Parathyroid adenoma (tissue), 2 donors: ENCODE data around the gene PCCA.

ENCODE experiments used
- H2AFZ ChIP-seq: fragments of 300-600 bp; sonication (generic); one replicate; pipeline ENCODE4 v1.7.0; 2017; ENCODE audit warnings: antibody characterized with exemption, mild to moderate bottlenecking
- H3K27ac ChIP-seq: fragments of 300-600 bp; sonication (generic); one replicate; pipeline ENCODE4 v1.7.0; 2017
- H3K27me3 ChIP-seq: fragments of 300-600 bp; sonication (generic); one replicate; pipeline ENCODE4 v1.7.0; 2017; ENCODE audit warnings: low read length; ENCODE audit not compliant: control insufficient read depth, insufficient read depth
- H3K36me3 ChIP-seq: fragments of 300-600 bp; sonication (generic); one replicate; pipeline ENCODE4 v1.7.0; 2017; ENCODE audit warnings: low read length; ENCODE audit not compliant: control insufficient read depth, insufficient read depth
- H3K4me1 ChIP-seq: fragments of 300-600 bp; sonication (generic); one replicate; pipeline ENCODE4 v1.7.0; 2017; ENCODE audit warnings: control low read depth
- H3K4me2 ChIP-seq: fragments of 300-600 bp; sonication (generic); one replicate; pipeline ENCODE4 v1.7.0; 2017; ENCODE audit warnings: low read length
- H3K4me3 ChIP-seq: fragments of 300-600 bp; sonication (generic); one replicate; pipeline ENCODE4 v1.7.0; 2017; ENCODE audit warnings: low read depth, low read length
- H3K79me2 ChIP-seq: fragments of 300-600 bp; sonication (generic); one replicate; pipeline ENCODE4 v1.7.0; 2017; ENCODE audit warnings: control low read depth
- H3K9ac ChIP-seq: fragments of 300-600 bp; sonication (generic); one replicate; pipeline ENCODE4 v1.7.0; 2017; ENCODE audit warnings: mild to moderate bottlenecking
- H3K9me3 ChIP-seq: fragments of 300-600 bp; sonication (generic); one replicate; pipeline ENCODE4 v1.7.0; 2017; ENCODE audit warnings: low read length; ENCODE audit not compliant: control insufficient read depth
- TF ChIP-seq, protein P1 (sequence below): fragments of 300-600 bp; sonication (generic); IDR thresholded peaks from one replicate; pipeline ENCODE4 v1.7.0; 2017; ENCODE audit warnings: antibody characterized with exemption, mild to moderate bottlenecking
- donor health status: primary hyperparathyroidism.

Gene PCCA

GRCh38 chr13:100532090-100532766 is 443.3 kb downstream of the PCCA start:
- H3K79me2 ChIP-seq, result no peaks in the 10 kb centered on the region
- TF ChIP-seq, protein P1, sequence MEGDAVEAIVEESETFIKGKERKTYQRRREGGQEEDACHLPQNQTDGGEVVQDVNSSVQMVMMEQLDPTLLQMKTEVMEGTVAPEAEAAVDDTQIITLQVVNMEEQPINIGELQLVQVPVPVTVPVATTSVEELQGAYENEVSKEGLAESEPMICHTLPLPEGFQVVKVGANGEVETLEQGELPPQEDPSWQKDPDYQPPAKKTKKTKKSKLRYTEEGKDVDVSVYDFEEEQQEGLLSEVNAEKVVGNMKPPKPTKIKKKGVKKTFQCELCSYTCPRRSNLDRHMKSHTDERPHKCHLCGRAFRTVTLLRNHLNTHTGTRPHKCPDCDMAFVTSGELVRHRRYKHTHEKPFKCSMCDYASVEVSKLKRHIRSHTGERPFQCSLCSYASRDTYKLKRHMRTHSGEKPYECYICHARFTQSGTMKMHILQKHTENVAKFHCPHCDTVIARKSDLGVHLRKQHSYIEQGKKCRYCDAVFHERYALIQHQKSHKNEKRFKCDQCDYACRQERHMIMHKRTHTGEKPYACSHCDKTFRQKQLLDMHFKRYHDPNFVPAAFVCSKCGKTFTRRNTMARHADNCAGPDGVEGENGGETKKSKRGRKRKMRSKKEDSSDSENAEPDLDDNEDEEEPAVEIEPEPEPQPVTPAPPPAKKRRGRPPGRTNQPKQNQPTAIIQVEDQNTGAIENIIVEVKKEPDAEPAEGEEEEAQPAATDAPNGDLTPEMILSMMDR, result no peak
- H3K9ac ChIP-seq, result no peak overlapping the region
- no peaks in the 10 kb centered on the region for H3K4me1 ChIP-seq
- H3K27ac ChIP-seq, result no peak overlapping the region
- H3K9me3 ChIP-seq, result no peaks in the 10 kb centered on the region
- no peak overlapping the region for H2AFZ ChIP-seq
- no peak overlapping the region for H3K4me3 ChIP-seq
- H3K36me3 ChIP-seq, result no peaks in the 10 kb centered on the region
- H3K4me2 ChIP-seq, result no peak overlapping the region
- no peaks in the 10 kb centered on the region for H3K27me3 ChIP-seq

DNA sequence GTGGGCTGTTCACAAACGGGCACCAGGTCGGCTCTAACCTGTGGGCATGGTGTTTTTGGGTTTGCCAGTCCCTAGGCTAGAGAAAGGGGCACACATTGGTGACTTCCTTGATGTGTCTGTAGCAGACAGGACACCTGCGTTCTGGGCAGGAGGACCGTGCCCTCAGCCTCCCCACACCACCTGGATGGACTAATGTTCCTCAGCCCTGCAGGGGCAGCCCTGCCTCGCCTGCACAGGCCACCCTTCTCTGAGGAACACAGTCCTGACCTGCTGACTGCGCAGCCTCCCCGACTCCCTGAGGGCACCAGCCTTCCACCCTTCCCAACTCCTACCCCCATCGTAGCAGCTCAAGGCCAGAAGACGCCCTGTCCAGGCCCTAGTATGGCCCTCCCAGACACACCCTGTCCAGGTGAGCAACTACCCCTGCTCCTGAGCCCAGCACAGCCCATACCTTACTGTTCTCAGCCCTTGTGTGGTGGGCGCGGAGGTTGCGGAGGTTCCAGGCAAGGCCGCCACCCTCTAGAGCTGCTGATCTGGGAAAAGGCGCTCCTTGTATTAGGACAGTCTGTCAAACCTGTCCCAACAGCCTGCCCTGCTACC is 444.0 kb downstream of the PCCA start:
- Histone ChIP-seq H3K4me3 (no peak overlapping the region), H3K27ac (no peak overlapping the region), H3K4me2 (no peak overlapping the region), H3K79me2 (no peaks in the 10 kb centered on the region), H3K4me1 (no peaks in the 10 kb centered on the region), H3K9me3 (no peaks in the 10 kb centered on the region), H3K9ac (no peak overlapping the region), H2AFZ (no peak overlapping the region), H3K27me3 (no peaks in the 10 kb centered on the region), H3K36me3 (no peaks in the 10 kb centered on the region)
- TF ChIP-seq, protein P1, result no peak

- no peak overlapping the region for H3K4me3 ChIP-seq
- H3K4me1 ChIP-seq, result no peaks in the 10 kb centered on the region
- H3K4me2 ChIP-seq, result no peak overlapping the region
- H2AFZ ChIP-seq, result no peak overlapping the region
- H3K27ac ChIP-seq, result no peak overlapping the region
- no peaks in the 10 kb centered on the region for H3K9me3 ChIP-seq
- H3K79me2 ChIP-seq, result no peaks in the 10 kb centered on the region
- no peaks in the 10 kb centered on the region for H3K27me3 ChIP-seq
- H3K9ac ChIP-seq, result no peak overlapping the region
- TF ChIP-seq, protein P1, result no peak
- H3K36me3 ChIP-seq, result no peaks in the 10 kb centered on the region
These were observed 444.7 kb downstream of the PCCA start for GRCh38 chr13:100533588-100534041.

DNA sequence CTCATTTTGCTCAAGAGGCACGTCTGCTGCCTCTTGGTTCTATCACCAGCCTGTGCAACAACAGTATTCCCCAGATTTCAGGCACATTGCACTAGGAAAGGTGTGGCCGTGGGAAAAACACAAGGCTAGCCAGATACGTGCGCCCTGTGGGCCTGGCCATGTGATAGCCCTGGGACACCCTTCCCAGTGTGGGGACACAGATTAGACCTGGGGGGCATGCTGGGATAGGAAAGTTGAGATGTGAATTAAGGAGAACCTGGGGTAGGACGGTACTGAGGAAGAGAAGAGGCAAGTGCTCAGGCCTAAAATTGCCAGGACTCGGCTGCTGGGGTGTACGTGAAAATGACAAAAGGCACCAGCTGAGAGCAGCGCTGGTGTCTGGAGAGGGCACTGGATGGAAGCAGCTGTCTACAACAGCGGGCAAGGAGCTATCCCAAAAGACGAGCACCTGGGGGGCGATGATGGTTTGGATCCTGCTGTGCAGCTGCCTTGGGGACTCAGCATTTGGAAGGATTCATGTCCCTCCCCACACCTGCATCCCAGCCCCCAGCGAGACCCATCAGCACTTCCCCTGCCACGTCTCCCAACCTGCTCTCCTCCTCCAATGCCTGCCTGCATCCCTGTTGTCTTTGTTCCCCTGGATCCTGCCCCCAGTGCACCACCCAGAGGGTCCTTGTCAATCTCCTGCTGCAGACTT is 445.4 kb downstream of the PCCA start:
- H3K36me3 ChIP-seq, result no peaks in the 10 kb centered on the region
- H3K27ac ChIP-seq, result no peak overlapping the region
- H2AFZ ChIP-seq, result no peak overlapping the region
- no peaks in the 10 kb centered on the region for H3K79me2 ChIP-seq
- H3K4me1 ChIP-seq, result no peaks in the 10 kb centered on the region
- no peaks in the 10 kb centered on the region for H3K27me3 ChIP-seq
- H3K9ac ChIP-seq, result no peak overlapping the region
- H3K4me3 ChIP-seq, result no peak overlapping the region
- TF ChIP-seq, protein P1, result no peak
- no peak overlapping the region for H3K4me2 ChIP-seq
- no peaks in the 10 kb centered on the region for H3K9me3 ChIP-seq
